Smooth muscle cell (in vitro differentiated cells): ENCODE results near the gene ZSWIM4. TPM values are rescaled to one million over a fixed set of nuclear protein-coding genes. Genes with fewer than 3 reads are reported as not detected.

ENCODE experiments used
- DNase-seq: peaks from one replicate; lab custom pipeline; 2025; ENCODE audit not compliant: unreplicated experiment; lab: John Stamatoyannopoulos, UW
- H2AFZ ChIP-seq: fragments of 200-600 bp; sonication (generic); 2 replicates; pipeline ENCODE4 v1.6.0; 2016; ENCODE audit warnings: antibody characterized with exemption, low read depth, mild to moderate bottlenecking
- H3F3A ChIP-seq: fragments of 200-600 bp; sonication (generic); 2 replicates; pipeline ENCODE4 v1.6.0; 2017; ENCODE audit warnings: antibody characterized with exemption, low read depth
- H3K27ac ChIP-seq: fragments of 200-600 bp; sonication (generic); 2 replicates; pipeline ENCODE4 v1.5.1; 2016; ENCODE audit warnings: low read depth, mild to moderate bottlenecking
- H3K27me3 ChIP-seq: fragments of 200-600 bp; sonication (generic); 2 replicates; pipeline ENCODE4 v1.6.1; 2016; ENCODE audit warnings: low read depth, mild to moderate bottlenecking
- H3K36me3 ChIP-seq: fragments of 200-600 bp; sonication (generic); 2 replicates; pipeline ENCODE4 v1.5.1; 2016; ENCODE audit warnings: low read depth
- H3K4me1 ChIP-seq: fragments of 200-600 bp; sonication (generic); 2 replicates; pipeline ENCODE4 v1.5.1; 2016; ENCODE audit warnings: low read depth
- H3K4me2 ChIP-seq: fragments of 200-600 bp; sonication (generic); 2 replicates; pipeline ENCODE4 v1.6.0; 2016; ENCODE audit warnings: mild to moderate bottlenecking
- H3K4me3 ChIP-seq: fragments of 200-600 bp; sonication (generic); 2 replicates; pipeline ENCODE4 v1.5.1; 2016; ENCODE audit warnings: mild to moderate bottlenecking
- H3K79me2 ChIP-seq: fragments of 200-600 bp; sonication (generic); 2 replicates; pipeline ENCODE4 v1.6.0; 2016; ENCODE audit warnings: low read depth, mild to moderate bottlenecking
- H3K9ac ChIP-seq: fragments of 200-600 bp; sonication (generic); 2 replicates; pipeline ENCODE4 v1.6.0; 2016; ENCODE audit warnings: low read depth
- H3K9me3 ChIP-seq: fragments of 200-600 bp; sonication (generic); replicated peaks from 2 replicates; pipeline ENCODE4 v1.5.1; 2016; ENCODE audit warnings: low read depth
- H4K20me1 ChIP-seq: fragments of 200-600 bp; sonication (generic); 2 replicates; pipeline ENCODE4 v1.6.0; 2016; ENCODE audit warnings: low read depth
- WGBS: methylation state at CpG from one replicate; pipeline ENCODE4 v1.1.7; 2016; ENCODE audit warnings: low lambda C conversion rate; 5-methylcytosine and 5-hydroxymethylcytosine counted together
- microRNA counts: library from miRNA; unstranded; fragments of <30 nt; microRNA quantifications from one replicate; lab custom pipeline; 2016
- microRNA-seq: library from miRNA; unstranded; fragments of <30 nt; microRNA quantifications from one replicate; pipeline ENCODE4, GENCODE V29; 2016; ENCODE audit warnings: borderline number of aligned reads
- polyA plus RNA-seq: library from polyadenylated mRNA; unstranded; fragments of >200 nt; fragmentation: Nextera tagmentation; extraction: Ambion mirVana; gene quantifications from 2 replicates; pipeline ENCODE4 v1.2.1, GENCODE V29; 2016
- small RNA-seq: library from RNA; depleted of rRNA; stranded (forward); fragments of <200 nt; gene quantifications from one replicate; pipeline ENCODE3, GENCODE V24; 2014
- total RNA-seq: library from RNA; depleted of rRNA; stranded (reverse); fragments of >200 nt; gene quantifications from 2 replicates; pipeline ENCODE4 v1.2.3, GENCODE V29; 2014
- TF ChIP-seq, protein P1 (sequence below): fragments of 200-600 bp; sonication (generic); IDR thresholded peaks from 2 replicates; pipeline ENCODE4 v1.5.1; 2017; ENCODE audit warnings: borderline replicate concordance, mild to moderate bottlenecking, antibody characterized with exemption; ENCODE audit not compliant: insufficient read depth, poor library complexity, severe bottlenecking

Gene ZSWIM4
- total and polyA plus RNA-seq, 2 experiments from 2014 or later: 3.0 to 5.8 TPM

DNA sequence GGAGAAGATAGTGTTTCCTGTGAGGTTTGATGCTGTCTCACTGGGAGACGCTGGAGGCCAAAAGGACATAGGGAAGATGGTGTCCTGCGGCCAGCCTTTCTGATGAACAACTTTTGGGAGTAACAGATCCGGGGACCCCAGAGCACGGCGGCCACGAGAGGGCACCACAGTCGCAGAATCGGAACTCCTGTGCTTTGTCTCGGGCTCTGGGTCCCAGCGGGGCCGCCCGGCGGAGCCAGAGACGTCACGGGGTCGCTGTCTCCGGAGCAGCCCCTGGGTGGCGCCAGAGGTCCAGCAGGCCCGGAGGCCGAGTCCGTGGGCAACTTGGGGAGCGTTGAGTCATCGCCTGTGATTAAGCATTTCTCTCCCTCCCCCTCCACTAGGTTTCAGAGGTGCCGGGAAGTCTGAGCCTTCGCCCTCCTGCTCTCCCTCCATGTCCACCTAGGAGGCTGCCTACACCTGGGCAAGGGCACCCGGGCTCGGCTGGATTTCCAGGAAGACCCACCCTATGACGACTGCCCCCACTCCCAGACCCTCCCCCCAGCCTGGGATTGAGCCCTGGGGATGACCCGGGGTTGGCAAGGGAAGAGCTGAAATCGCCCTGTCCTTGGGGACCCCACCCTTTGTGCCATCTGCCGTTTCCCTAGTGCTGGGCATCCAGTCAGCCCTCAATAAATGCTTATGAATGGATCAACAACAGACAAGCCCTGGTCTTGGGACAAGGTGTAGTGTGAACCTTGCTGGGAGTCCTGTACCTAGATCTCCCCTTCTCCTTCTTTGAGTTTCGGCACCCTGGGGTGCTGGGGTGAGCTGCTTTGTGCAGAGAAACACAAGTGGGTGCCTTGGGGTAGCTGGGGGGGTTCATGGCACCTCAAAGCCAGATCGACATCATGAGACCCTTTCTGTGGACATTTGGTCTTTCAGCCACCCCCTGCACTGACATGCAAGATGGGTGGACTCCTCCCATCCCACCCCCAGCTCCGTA is 85.1 kb downstream of the ZSWIM4 start:
- no peaks in the 10 kb centered on the region for H4K20me1 ChIP-seq
- H3K4me3 ChIP-seq: peak overlapping the region; percentile 28
- peaks cover 14% of the 10 kb centered on the region for H3K4me1 ChIP-seq
- peak overlapping the region; percentile 80 for H3K4me2 ChIP-seq
- WGBS: 13% methylated on average over 34 of the region's 34 CpGs
- no peaks in the 10 kb centered on the region for H3K79me2 ChIP-seq
- no peaks in the 10 kb centered on the region for H3K36me3 ChIP-seq
- no peaks in the 10 kb centered on the region for H3K27me3 ChIP-seq
- TF ChIP-seq, protein P1, sequence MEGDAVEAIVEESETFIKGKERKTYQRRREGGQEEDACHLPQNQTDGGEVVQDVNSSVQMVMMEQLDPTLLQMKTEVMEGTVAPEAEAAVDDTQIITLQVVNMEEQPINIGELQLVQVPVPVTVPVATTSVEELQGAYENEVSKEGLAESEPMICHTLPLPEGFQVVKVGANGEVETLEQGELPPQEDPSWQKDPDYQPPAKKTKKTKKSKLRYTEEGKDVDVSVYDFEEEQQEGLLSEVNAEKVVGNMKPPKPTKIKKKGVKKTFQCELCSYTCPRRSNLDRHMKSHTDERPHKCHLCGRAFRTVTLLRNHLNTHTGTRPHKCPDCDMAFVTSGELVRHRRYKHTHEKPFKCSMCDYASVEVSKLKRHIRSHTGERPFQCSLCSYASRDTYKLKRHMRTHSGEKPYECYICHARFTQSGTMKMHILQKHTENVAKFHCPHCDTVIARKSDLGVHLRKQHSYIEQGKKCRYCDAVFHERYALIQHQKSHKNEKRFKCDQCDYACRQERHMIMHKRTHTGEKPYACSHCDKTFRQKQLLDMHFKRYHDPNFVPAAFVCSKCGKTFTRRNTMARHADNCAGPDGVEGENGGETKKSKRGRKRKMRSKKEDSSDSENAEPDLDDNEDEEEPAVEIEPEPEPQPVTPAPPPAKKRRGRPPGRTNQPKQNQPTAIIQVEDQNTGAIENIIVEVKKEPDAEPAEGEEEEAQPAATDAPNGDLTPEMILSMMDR: peak; percentile 97
- DNase-seq: peak; percentile 95
- no peak overlapping the region for H2AFZ ChIP-seq
- H3K9ac ChIP-seq: peak overlapping the region; percentile 63
- no peaks in the 10 kb centered on the region for H3K9me3 ChIP-seq
- peak overlapping the region; percentile 92 for H3K27ac ChIP-seq
- H3F3A ChIP-seq: no peaks in the 10 kb centered on the region

GRCh38 chr19:13881251-13881691 is 86.0 kb downstream of the ZSWIM4 start:
- H3F3A ChIP-seq: no peaks in the 10 kb centered on the region

More at GRCh38 chr19:13881251-13881691, 86.0 kb downstream of the ZSWIM4 start:
- peak overlapping the region; percentile 80 for H3K4me2 ChIP-seq
- no peaks in the 10 kb centered on the region for H3K27me3 ChIP-seq
- TF ChIP-seq, protein P1: no peak
- no peak for DNase-seq
- no peaks in the 10 kb centered on the region for H3K36me3 ChIP-seq
- no peaks in the 10 kb centered on the region for H3K79me2 ChIP-seq
- WGBS: 14% methylated on average over 11 of the region's 12 CpGs
- no peaks in the 10 kb centered on the region for H3K9me3 ChIP-seq
- peak overlapping the region; percentile 92 for H3K27ac ChIP-seq
- peak overlapping the region; percentile 18 for H2AFZ ChIP-seq
- H3K4me3 ChIP-seq: no peak overlapping the region
- no peaks in the 10 kb centered on the region for H4K20me1 ChIP-seq
- peak overlapping the region; percentile 59 for H3K9ac ChIP-seq
- peaks cover 14% of the 10 kb centered on the region for H3K4me1 ChIP-seq

MicroRNAs within 50 kb of the gene (microRNA counts, 767-probe panel; counts per million panel counts)
- 6,196 counts per million, percentile 31 among the panel's probes with 10 or more counts for microRNA hsa-miR-181c-5p (lab: Ali Mortazavi, UCI)
- 12,475 counts per million, percentile 97 among the panel's probes with 10 or more counts for microRNA hsa-miR-23a-3p (lab: Ali Mortazavi, UCI)
- 9,682 counts per million, percentile 79 among the panel's probes with 10 or more counts for microRNA hsa-miR-24-3p (lab: Ali Mortazavi, UCI)
- microRNA hsa-miR-27a-3p (lab: Ali Mortazavi, UCI): 183 counts per million

Small RNA genes within 50 kb of the gene (microRNA-seq; reads per million reads assigned to microRNA genes)
- gene MIR181C: 1,026 reads per million, percentile 80 among the genes with 10 or more reads in this experiment
- 843 reads per million, percentile 77 among the genes with 10 or more reads in this experiment for gene MIR181D

Small RNA genes within 50 kb of the gene (small RNA-seq; reads per million reads assigned to genes)
- gene MIR181C (43.7 reads per million, percentile 95 among the genes with 10 or more reads in this experiment), gene MIR181D (31.8 reads per million, percentile 93 among the genes with 10 or more reads in this experiment), gene RN7SL619P (not detected)

Other genes with a start within 250 kb of the ZSWIM4 start
- 17.3 and 20.2 TPM in 2 replicates for gene MRI1, start 30.9 kb upstream of the ZSWIM4 start, total RNA-seq
- 9.3 and 11.7 TPM in 2 replicates for gene MRI1, start 30.9 kb upstream of the ZSWIM4 start, polyA plus RNA-seq
- 117 and 192 TPM in 2 replicates for gene C19orf53, start 21.0 kb upstream of the ZSWIM4 start, total RNA-seq
- 298 TPM in 2 replicates for gene C19orf53, start 21.0 kb upstream of the ZSWIM4 start, polyA plus RNA-seq
- gene NANOS3, start 81.7 kb downstream of the ZSWIM4 start, total RNA-seq: not detected in 2 replicates
- gene NANOS3, start 81.7 kb downstream of the ZSWIM4 start, polyA plus RNA-seq: 2.7 and 2.8 TPM in 2 replicates
- 0.72 and 1.2 TPM in 2 replicates for gene BRME1, start 110.7 kb downstream of the ZSWIM4 start, total RNA-seq
- gene BRME1, start 110.7 kb downstream of the ZSWIM4 start, polyA plus RNA-seq: 2.2 and 3.3 TPM in 2 replicates
- gene CC2D1A, start 110.8 kb downstream of the ZSWIM4 start, total RNA-seq: 8.0 and 9.5 TPM in 2 replicates
- gene CC2D1A, start 110.8 kb downstream of the ZSWIM4 start, polyA plus RNA-seq: 26.3 and 28.0 TPM in 2 replicates
- gene PODNL1, start 143.0 kb downstream of the ZSWIM4 start, total RNA-seq: 5.2 and 8.9 TPM in 2 replicates
- gene PODNL1, start 143.0 kb downstream of the ZSWIM4 start, polyA plus RNA-seq: 34.3 and 53.9 TPM in 2 replicates
- 12.4 and 15.9 TPM in 2 replicates for gene DCAF15, start 157.1 kb downstream of the ZSWIM4 start, total RNA-seq
- gene DCAF15, start 157.1 kb downstream of the ZSWIM4 start, polyA plus RNA-seq: 27.0 and 30.9 TPM in 2 replicates
- gene RFX1, start 210.9 kb downstream of the ZSWIM4 start, total RNA-seq: 0.45 and 2.2 TPM in 2 replicates
- gene RFX1, start 210.9 kb downstream of the ZSWIM4 start, polyA plus RNA-seq: 2.2 and 2.8 TPM in 2 replicates
- gene RLN3, start 232.7 kb downstream of the ZSWIM4 start, total RNA-seq: not detected in 2 replicates
- not detected in 2 replicates for gene RLN3, start 232.7 kb downstream of the ZSWIM4 start, polyA plus RNA-seq
- gene IL27RA, start 236.3 kb downstream of the ZSWIM4 start, total RNA-seq: 1.4 and 3.1 TPM in 2 replicates
- 3.8 and 7.1 TPM in 2 replicates for gene IL27RA, start 236.3 kb downstream of the ZSWIM4 start, polyA plus RNA-seq